Spleen (tissue), 11 donors: ENCODE measurements around the gene OR8G1. TPM values are rescaled to one million over a fixed set of nuclear protein-coding genes. Genes with fewer than 3 reads are reported as not detected.

Experiments used
- DNase-seq: peaks from one replicate; pipeline ENCODE4 v3.0.0-alpha.2; 2020
- H3K27ac ChIP-seq, 8 donors: fragments of 200-600 bp; sonication (generic) in 7 of 8; 1 replicate in 4 of 8; 2 replicates in 4 of 8; pipeline versions ENCODE4 v1.5.0 to v1.8.0; 2016 to 2021; ENCODE audit warnings: inconsistent platforms in 4 of 8, mild to moderate bottlenecking in 4 of 8, moderate library complexity in 1 of 8
- H3K27me3 ChIP-seq, 7 donors: fragments of 200-600 bp; sonication (generic) in 6 of 7; replicated peaks in 1 of 7; 1 replicate in 4 of 7; 2 replicates in 3 of 7; pipeline versions ENCODE4 v1.5.0 to v1.8.0; 2016 to 2021; ENCODE audit warnings: inconsistent platforms in 3 of 7, mild to moderate bottlenecking in 1 of 7
- H3K36me3 ChIP-seq, 6 donors: fragments of 200-600 bp; sonication (generic) in 5 of 6; 1 replicate in 4 of 6; 2 replicates in 2 of 6; pipeline versions ENCODE4 v1.5.0 to v1.8.0; 2016 to 2021; ENCODE audit warnings: inconsistent platforms in 2 of 6
- H3K4me1 ChIP-seq, 6 donors: fragments of 200-600 bp; sonication (generic) in 5 of 6; 1 replicate in 3 of 6; 2 replicates in 3 of 6; pipeline versions ENCODE4 v1.5.0 to v1.8.0; 2016 to 2021; ENCODE audit warnings: inconsistent platforms in 3 of 6
- H3K4me3 ChIP-seq, 8 donors: fragments of 200-600 bp; sonication (generic) in 7 of 8; 1 replicate in 4 of 8; 2 replicates in 4 of 8; pipeline versions ENCODE4 v1.5.0 to v1.8.0; 2016 to 2021; ENCODE audit warnings: inconsistent platforms in 4 of 8, mild to moderate bottlenecking in 4 of 8, moderate library complexity in 2 of 8
- H3K9me3 ChIP-seq, 8 donors: fragments of 200-600 bp; sonication (generic) in 7 of 8; 1 replicate in 4 of 8; 2 replicates in 4 of 8; pipeline versions ENCODE4 v1.5.0 to v1.8.0; 2016 to 2021; ENCODE audit warnings: inconsistent platforms in 4 of 8
- CTCF ChIP-seq, 11 experiments: fragments of 200-600 bp in 7 of 11; fragments of 450-650 bp in 4 of 11; sonication (generic) in 4 of 11; IDR thresholded peaks in 8 of 11; conservative IDR thresholded peaks in 3 of 11; 1 replicate in 7 of 11; 2 replicates in 4 of 11; pipeline versions ENCODE4 v1.4.0 to v1.8.0; 2016 to 2021; ENCODE audit warnings: antibody characterized with exemption in 11 of 11, inconsistent platforms in 4 of 11, mild to moderate bottlenecking in 1 of 11
- POLR2A ChIP-seq, 3 donors: fragments of 450-650 bp; IDR thresholded peaks; one replicate each; pipeline ENCODE4 v1.5.1; 2017; ENCODE audit warnings: antibody characterized with exemption in 3 of 3, mild to moderate bottlenecking in 1 of 3
- POLR2AphosphoS5 ChIP-seq, 3 donors: sonication (generic); formaldehyde crosslinking; IDR thresholded peaks; one replicate each; pipeline ENCODE4 v1.5.1; 2017; ENCODE audit warnings: antibody characterized with exemption in 3 of 3
- WGBS, 5 donors: extraction: QIAGEN DNeasy Blood & Tissue Kit in 3 of 5; methylation state at CpG; one replicate each; pipeline versions ENCODE4 v1.1.5 to v1.1.7; 2013 to 2018; 5-methylcytosine and 5-hydroxymethylcytosine counted together
- intact Hi-C: fragments of 100-400 bp; cut with DNase I; formaldehyde crosslinking; loops from one replicate; pipeline ENCODE4 v1.15.0; 2023; ENCODE audit warnings: low total_unique reads
- polyA plus RNA-seq, 3 donors: library from polyadenylated mRNA; stranded (reverse); fragments of 200-250 nt; gene quantifications; one replicate each; pipeline ENCODE4 v1.2.1, GENCODE V29; 2013
- total RNA-seq, 7 donors: library from RNA; depleted of rRNA in 3 of 7; stranded (reverse); fragments of >200 nt in 3 of 7; fragmentation: NEBNext Ultra II Directional in 4 of 7; extraction: Animal tissue kit (Norgen Biotek cat#: 25700) in 4 of 7; gene quantifications; one replicate each; pipeline versions ENCODE4 v1.1.0 to v1.2.1, GENCODE V29; 2016 to 2021
- donor health status: healthy with polysubstance abuse.
- donor health status: DM: no; HTN: no; CAD: no; lungs with moderate emphysema.
- donor health status: DM: no; HTN: no; CAD: no.
- donor health status: Bipolar disorder and iron deficiency.
- donor health status: healthy.
- donor health status: DM: no; HTN: no; CAD: no.
- donor health status: DM: yes; HTN: yes; CAD: no.

The OR8G1 gene
- total and polyA plus RNA-seq, 10 donors, result not detected

GRCh38 chr11:124301548-124301947, 60.7 kb downstream of the OR8G1 start:
- Histone ChIP-seq H3K27me3 (no peaks in the 10 kb centered on the region), H3K36me3 (no peaks in the 10 kb centered on the region), H3K27ac (peak overlapping the region in 1 of 8 donors; percentile 8), H3K9me3 (peaks cover 0 to 5% (median 0%) of the 10 kb centered on the region in 8 donors), H3K4me1 (no peaks in the 10 kb centered on the region), H3K4me3 (no peak overlapping the region)
- TF ChIP-seq POLR2AphosphoS5 (IDR thresholded peaks at IDR 0.05), result no peak
- TF ChIP-seq CTCF (IDR thresholded peaks at IDR 0.05 in 8 of 11, conservative IDR thresholded peaks at IDR 0.05 in 3 of 11), result no peak
- TF ChIP-seq POLR2A (IDR thresholded peaks at IDR 0.05), result no peak
- DNase-seq, result no peak
- intact Hi-C loops, result no loop called here
- WGBS, 5 donors, result 73 to 83% (median 80%) methylated on average over 3 of the region's 3 CpGs

GRCh38 chr11:124302347-124303125, 61.6 kb downstream of the OR8G1 start:
- TF ChIP-seq CTCF (IDR thresholded peaks at IDR 0.05 in 8 of 11, conservative IDR thresholded peaks at IDR 0.05 in 3 of 11) (no peak), POLR2AphosphoS5 (IDR thresholded peaks at IDR 0.05) (no peak), POLR2A (IDR thresholded peaks at IDR 0.05) (no peak)
- WGBS, 5 donors, result 47 to 74% (median 65%) methylated on average over 3 of the region's 3 CpGs
- DNase-seq, result no peak
- intact Hi-C loops, result no loop called here
- no peaks in the 10 kb centered on the region for H3K4me1 ChIP-seq
- no peak overlapping the region for H3K4me3 ChIP-seq
- no peak overlapping the region for H3K27ac ChIP-seq
- peaks cover 0 to 5% (median 0%) of the 10 kb centered on the region in 8 donors for H3K9me3 ChIP-seq
- H3K27me3 ChIP-seq, result no peaks in the 10 kb centered on the region
- no peaks in the 10 kb centered on the region for H3K36me3 ChIP-seq

Other genes with a start within 250 kb of the OR8G1 start
- not detected for gene OR10G6, start 245.9 kb upstream of the OR8G1 start, total RNA-seq
- gene OR10G6, start 245.9 kb upstream of the OR8G1 start, polyA plus RNA-seq, result not detected
- not detected for gene OR10G4, start 228.1 kb upstream of the OR8G1 start, total RNA-seq
- not detected for gene OR10G4, start 228.1 kb upstream of the OR8G1 start, polyA plus RNA-seq
- not detected for gene OR10G9, start 218.1 kb upstream of the OR8G1 start, total RNA-seq
- gene OR10G9, start 218.1 kb upstream of the OR8G1 start, polyA plus RNA-seq, result not detected
- gene OR10G8, start 214.3 kb upstream of the OR8G1 start, total RNA-seq, result not detected
- not detected for gene OR10G8, start 214.3 kb upstream of the OR8G1 start, polyA plus RNA-seq
- not detected for gene OR10G7, start 199.8 kb upstream of the OR8G1 start, total RNA-seq
- not detected for gene OR10G7, start 199.8 kb upstream of the OR8G1 start, polyA plus RNA-seq
- gene VWA5A, start 125.6 kb upstream of the OR8G1 start, total RNA-seq, result 10 to 100 TPM; 11.4 to 15.4 (median 11.8) TPM
- 1 to 10 TPM; 6.7 to 8.2 (median 6.7) TPM for gene VWA5A, start 125.6 kb upstream of the OR8G1 start, polyA plus RNA-seq
- not detected for gene OR10D3, start 57.8 kb upstream of the OR8G1 start, total RNA-seq
- gene OR10D3, start 57.8 kb upstream of the OR8G1 start, polyA plus RNA-seq, result not detected
- not detected for gene OR8G5, start 15.3 kb downstream of the OR8G1 start, total RNA-seq
- gene OR8G5, start 15.3 kb downstream of the OR8G1 start, polyA plus RNA-seq, result not detected
- not detected for gene OR8D1, start 72.9 kb downstream of the OR8G1 start, total RNA-seq
- not detected for gene OR8D1, start 72.9 kb downstream of the OR8G1 start, polyA plus RNA-seq
- gene OR8D2, start 79.1 kb downstream of the OR8G1 start, total RNA-seq, result not detected
- gene OR8D2, start 79.1 kb downstream of the OR8G1 start, polyA plus RNA-seq, result not detected
- not detected for gene OR8B2, start 143.4 kb downstream of the OR8G1 start, total RNA-seq
- not detected for gene OR8B2, start 143.4 kb downstream of the OR8G1 start, polyA plus RNA-seq
- gene OR8B3, start 157.9 kb downstream of the OR8G1 start, total RNA-seq, result not detected
- gene OR8B3, start 157.9 kb downstream of the OR8G1 start, polyA plus RNA-seq, result not detected
- gene OR8B4, start 183.8 kb downstream of the OR8G1 start, total RNA-seq, result not detected
- not detected for gene OR8B4, start 183.8 kb downstream of the OR8G1 start, polyA plus RNA-seq
- gene OR8B8, start 204.6 kb downstream of the OR8G1 start, total RNA-seq, result not detected
- not detected for gene OR8B8, start 204.6 kb downstream of the OR8G1 start, polyA plus RNA-seq